Fibroblast of mammary gland (primary cell): ENCODE data around the gene HP.

Source experiments
- DNase-seq: peaks from one replicate; pipeline ENCODE4 v3.0.0-alpha.2; 2010; ENCODE audit warnings: low read depth
- H3K4me3 ChIP-seq: 2 replicates; pipeline ENCODE4 v1.5.1; 2011; ENCODE audit warnings: low read depth, mild to moderate bottlenecking, low read length, moderate library complexity; ENCODE audit not compliant: control insufficient read depth
- TF ChIP-seq, protein P1 (sequence below): conservative IDR thresholded peaks from 2 replicates; pipeline ENCODE4 v1.5.1; 2011; ENCODE audit warnings: low read depth, low read length, inconsistent platforms; ENCODE audit not compliant: control insufficient read depth, insufficient read depth

Gene HP

DNA sequence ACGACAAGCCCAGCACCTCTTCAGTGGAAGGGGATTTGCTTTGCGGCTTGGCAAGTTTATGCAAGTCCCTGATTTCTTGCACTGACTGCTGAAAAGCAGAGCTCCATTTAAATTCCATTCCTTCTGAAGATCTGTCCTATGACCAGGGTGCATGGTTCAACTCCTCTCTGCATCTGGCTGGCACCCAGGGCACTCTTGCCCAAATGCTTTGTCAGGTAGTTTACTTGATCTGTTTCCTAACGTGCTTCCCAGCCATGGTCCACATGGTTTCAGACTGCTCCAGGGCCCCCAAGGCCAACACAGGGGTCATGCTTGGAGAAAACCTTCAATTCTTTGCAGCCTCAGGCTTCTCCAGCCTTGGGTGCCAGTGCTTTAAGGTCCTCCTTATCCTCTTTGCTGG is 11.2 kb upstream of the HP start:
- TF ChIP-seq, protein P1, sequence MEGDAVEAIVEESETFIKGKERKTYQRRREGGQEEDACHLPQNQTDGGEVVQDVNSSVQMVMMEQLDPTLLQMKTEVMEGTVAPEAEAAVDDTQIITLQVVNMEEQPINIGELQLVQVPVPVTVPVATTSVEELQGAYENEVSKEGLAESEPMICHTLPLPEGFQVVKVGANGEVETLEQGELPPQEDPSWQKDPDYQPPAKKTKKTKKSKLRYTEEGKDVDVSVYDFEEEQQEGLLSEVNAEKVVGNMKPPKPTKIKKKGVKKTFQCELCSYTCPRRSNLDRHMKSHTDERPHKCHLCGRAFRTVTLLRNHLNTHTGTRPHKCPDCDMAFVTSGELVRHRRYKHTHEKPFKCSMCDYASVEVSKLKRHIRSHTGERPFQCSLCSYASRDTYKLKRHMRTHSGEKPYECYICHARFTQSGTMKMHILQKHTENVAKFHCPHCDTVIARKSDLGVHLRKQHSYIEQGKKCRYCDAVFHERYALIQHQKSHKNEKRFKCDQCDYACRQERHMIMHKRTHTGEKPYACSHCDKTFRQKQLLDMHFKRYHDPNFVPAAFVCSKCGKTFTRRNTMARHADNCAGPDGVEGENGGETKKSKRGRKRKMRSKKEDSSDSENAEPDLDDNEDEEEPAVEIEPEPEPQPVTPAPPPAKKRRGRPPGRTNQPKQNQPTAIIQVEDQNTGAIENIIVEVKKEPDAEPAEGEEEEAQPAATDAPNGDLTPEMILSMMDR = no peak
- no peak for DNase-seq

DNA sequence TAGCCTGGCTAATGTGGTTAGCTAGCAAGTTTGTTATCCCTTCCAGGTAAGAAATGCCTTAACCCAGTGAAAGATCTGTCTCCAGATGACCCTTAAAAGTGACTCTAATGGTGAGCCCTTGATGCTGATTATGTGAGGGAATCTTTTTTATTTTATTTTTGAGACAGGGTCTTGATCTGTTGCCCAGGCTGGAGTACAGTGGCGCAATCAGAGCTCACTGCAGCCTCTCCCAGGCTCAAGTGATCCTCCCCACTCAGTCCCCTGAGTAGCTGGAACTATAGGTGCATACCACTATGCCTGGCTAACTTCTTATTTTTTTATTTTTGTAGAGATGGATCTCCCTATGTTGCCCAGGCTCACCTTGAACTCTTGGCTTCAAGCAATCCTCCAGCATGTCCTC is 10.8 kb upstream of the HP start:
- TF ChIP-seq, protein P1 = no peak
- H3K4me3 ChIP-seq = no peak overlapping the region
- no peak for DNase-seq

More for the DNA sequence above, 11.2 kb upstream of the HP start:
- H3K4me3 ChIP-seq = no peak overlapping the region

DNA sequence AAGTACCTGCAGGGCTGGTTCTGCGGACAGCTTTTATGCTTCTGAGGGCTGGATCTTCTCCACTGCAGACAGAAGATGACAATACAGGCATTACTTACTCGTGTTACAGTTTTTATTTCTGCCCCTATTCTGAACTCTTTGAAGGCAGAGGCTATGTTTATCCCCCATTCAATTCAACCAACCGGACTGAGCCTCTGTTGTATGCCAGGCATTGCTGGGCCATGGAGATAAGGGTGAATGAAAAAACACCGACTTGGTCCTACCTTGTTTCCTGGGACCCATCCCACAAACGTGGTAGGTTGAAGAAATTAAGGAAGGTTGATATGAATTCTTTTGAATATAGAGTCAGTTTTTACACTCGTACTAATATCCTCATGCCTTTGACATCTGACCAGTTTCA is 10.0 kb upstream of the HP start:
- TF ChIP-seq, protein P1 = no peak
- no peak for DNase-seq
- H3K4me3 ChIP-seq = no peak overlapping the region

DNA sequence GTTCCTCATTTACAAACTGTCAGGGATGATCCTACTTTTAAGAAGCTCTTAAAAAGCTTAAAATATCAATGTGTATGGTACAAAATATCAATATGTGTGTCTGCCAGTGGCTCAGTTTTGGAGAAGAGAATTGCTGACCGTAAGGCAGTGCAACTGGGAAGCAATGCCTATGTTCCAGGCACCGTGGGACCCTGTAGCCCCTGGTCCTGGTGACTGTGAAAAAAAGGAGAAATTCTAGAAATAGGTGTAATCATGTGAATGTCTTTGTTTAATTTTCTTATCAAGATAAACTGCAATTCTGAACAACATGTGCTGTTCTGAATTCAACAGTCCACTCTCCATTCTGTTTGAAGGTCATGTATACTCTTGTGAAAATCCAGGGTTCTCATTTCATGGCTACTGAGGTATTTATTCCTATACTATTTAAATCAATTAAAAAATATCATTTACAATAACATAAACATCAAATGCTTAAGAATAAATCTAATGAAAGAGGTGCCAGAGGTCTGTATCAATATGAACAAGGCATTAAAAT is 9.4 kb upstream of the HP start:
- no peak overlapping the region for H3K4me3 ChIP-seq
- TF ChIP-seq, protein P1 = no peak
- no peak for DNase-seq

DNA sequence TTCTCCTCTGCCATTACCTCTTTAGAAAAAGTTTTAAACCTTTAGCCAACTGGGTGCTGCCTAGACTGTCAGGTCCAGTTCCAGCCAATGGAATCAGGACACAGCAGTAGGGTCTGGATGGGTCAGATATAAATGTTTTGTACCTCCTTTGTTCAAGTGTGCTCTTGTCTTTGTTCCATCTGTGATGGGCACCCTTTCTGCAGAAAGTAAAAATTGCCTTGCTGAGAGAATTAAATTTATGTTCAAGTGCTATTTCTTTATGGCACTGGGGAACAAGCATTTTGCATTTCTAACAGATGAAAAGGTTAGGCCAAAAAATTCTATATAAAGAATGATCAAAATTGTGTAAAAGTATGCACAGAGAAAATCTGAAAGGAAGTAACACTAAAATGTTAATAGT is 5.2 kb upstream of the HP start:
- H3K4me3 ChIP-seq = no peak overlapping the region
- no peak for DNase-seq
- TF ChIP-seq, protein P1 = no peak

DNA sequence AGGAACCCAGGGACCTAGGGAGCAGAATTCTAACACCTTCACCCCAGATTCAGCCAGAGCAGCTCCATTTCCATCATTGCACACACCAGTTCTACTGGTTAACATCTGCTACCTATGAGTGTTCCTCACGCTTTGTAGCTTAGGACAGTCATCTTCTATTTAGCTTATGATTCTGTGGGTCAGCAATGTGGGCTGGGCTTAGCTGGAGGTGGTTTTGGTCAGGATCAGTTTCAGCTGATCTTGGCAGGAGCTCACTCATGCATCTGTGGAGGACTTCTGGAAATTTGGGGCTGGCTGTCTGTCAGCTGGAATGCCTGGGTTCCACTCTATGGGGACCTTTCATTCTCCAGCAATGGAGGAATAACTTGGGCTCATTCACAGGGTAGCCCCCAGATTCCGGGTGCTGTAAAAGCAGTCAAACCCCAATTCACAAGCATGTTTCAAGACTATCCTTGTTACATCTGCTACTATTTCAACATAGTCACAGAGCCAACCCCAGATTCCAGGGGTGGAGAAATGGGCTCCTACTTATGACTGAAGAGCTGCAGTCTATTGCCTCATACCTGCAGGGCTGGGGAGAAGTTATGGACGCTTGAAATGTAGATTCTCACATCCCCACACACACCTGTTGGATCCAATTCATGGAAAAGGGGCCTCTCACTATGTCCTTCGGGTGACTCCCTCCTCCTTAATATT is 3.4 kb upstream of the HP start:
- TF ChIP-seq, protein P1 = no peak
- peak; percentile 54 for DNase-seq
- no peak overlapping the region for H3K4me3 ChIP-seq
